Measurements from ENCODE around the gene IGFN1. TPM values are rescaled to one million over a fixed set of nuclear protein-coding genes. Genes with fewer than 3 reads are reported as not detected.

The IGFN1 gene
- total and polyA plus RNA-seq, 10 of the 15 experiments (the other 5 are each of a cell fraction or from before 2014, with no cell fraction given): not detected

DNA sequence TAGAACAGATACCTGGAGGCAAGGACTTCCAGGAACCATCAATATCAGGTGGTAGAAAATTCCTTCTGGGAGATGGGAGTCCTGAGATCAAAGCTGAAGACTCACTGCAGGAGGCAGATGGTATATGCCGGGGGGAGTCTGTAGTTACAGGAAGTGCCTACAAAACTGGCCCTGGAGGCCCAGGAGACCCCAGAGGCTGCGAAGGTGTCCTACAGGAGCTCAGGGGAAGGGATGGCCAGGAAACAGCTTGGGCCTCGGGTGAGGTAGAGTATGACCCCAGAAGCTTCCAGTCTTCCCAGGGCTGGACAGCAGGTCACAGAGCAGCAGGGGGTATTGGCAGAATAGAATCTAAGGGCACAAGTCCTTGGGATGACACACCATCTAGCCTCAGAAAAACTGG, 16.4 kb downstream of the IGFN1 start (continued):
- TF ChIP-seq, protein P1, sequence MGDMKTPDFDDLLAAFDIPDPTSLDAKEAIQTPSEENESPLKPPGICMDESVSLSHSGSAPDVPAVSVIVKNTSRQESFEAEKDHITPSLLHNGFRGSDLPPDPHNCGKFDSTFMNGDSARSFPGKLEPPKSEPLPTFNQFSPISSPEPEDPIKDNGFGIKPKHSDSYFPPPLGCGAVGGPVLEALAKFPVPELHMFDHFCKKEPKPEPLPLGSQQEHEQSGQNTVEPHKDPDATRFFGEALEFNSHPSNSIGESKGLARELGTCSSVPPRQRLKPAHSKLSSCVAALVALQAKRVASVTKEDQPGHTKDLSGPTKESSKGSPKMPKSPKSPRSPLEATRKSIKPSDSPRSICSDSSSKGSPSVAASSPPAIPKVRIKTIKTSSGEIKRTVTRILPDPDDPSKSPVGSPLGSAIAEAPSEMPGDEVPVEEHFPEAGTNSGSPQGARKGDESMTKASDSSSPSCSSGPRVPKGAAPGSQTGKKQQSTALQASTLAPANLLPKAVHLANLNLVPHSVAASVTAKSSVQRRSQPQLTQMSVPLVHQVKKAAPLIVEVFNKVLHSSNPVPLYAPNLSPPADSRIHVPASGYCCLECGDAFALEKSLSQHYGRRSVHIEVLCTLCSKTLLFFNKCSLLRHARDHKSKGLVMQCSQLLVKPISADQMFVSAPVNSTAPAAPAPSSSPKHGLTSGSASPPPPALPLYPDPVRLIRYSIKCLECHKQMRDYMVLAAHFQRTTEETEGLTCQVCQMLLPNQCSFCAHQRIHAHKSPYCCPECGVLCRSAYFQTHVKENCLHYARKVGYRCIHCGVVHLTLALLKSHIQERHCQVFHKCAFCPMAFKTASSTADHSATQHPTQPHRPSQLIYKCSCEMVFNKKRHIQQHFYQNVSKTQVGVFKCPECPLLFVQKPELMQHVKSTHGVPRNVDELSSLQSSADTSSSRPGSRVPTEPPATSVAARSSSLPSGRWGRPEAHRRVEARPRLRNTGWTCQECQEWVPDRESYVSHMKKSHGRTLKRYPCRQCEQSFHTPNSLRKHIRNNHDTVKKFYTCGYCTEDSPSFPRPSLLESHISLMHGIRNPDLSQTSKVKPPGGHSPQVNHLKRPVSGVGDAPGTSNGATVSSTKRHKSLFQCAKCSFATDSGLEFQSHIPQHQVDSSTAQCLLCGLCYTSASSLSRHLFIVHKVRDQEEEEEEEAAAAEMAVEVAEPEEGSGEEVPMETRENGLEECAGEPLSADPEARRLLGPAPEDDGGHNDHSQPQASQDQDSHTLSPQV (IDR thresholded peaks at IDR 0.05): no peak
- no peak for TF ChIP-seq ZBED1 (IDR thresholded peaks at IDR 0.05; ENCODE audit: borderline replicate concordance)

DNA sequence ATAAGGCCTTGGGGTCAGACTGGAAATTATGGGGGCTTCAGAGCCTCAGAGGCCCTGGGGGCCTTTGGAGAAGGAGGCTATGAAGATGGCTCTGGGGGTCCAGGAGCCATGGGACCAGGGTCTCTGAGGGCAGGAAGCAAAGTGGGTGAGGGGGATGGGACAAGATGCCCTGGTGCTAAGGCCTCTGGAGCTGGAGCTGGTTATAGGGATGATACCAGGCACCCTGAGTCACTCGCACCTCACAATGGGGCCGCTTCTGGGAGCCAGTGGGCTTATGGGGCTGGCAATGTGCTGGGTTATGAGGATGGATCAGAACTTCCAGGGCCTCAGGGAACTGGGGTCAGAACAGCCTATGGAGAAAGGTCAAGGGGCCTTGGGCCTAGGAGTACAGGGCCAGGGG, 17.6 kb downstream of the IGFN1 start:
- BruUV-seq (replicated peaks): no TSS peak
- in situ Hi-C loops (cut with MboI): no loop called here
- POLR2A ChIA-PET: no interaction called here
- 55% methylated on average over 2 of the region's 2 CpGs for WGBS (ENCODE audit: insufficient coverage, insufficient replicate concordance, low lambda C conversion rate, missing lambda C conversion rate)
- no peak overlapping the region for H3K4me2 ChIP-seq (ENCODE audit: control insufficient read depth, insufficient read depth)
- SMC1A ChIA-PET (ENCODE audit: uncharacterized antibody, unreplicated experiment): no interaction called here
- CTCF ChIA-PET: no interaction called here
- H3K36me3 ChIP-seq (ENCODE audit: control insufficient read depth in 2 of 2, insufficient read depth in 2 of 2, low read length in 1 of 2): no peaks in the 10 kb centered on the region
- ATAC-seq (no peak), FAIRE-seq (no peak), DNase-seq (ENCODE audit: low read depth, low spot score) (no peak)
- H3K79me2 ChIP-seq (ENCODE audit: control insufficient read depth, insufficient read depth, low read length): no peaks in the 10 kb centered on the region
- H3K9ac ChIP-seq (ENCODE audit: control insufficient read depth, insufficient read depth, low read length): no peak overlapping the region
- no peaks in the 10 kb centered on the region for H3K9me3 ChIP-seq (replicated peaks; ENCODE audit: control insufficient read depth, insufficient read depth, low read length)
- H3K27ac ChIP-seq (ENCODE audit: control insufficient read depth, insufficient read depth): no peak overlapping the region
- peaks cover 2 to 6% of the 10 kb centered on the region in 2 experiments; a peak in 3 of 4 replicates for H3K27me3 ChIP-seq (replicated peaks in 1 of 2; ENCODE audit: control insufficient read depth in 2 of 2, insufficient read depth in 2 of 2, low read length in 1 of 2)
- RAD21 ChIA-PET (ENCODE audit: unreplicated experiment): no interaction called here
- no peaks in the 10 kb centered on the region for H4K20me1 ChIP-seq (ENCODE audit: control insufficient read depth, insufficient read depth)
- intact Hi-C loops (cut with micrococcal nuclease; ENCODE audit: unreplicated experiment): no loop called here
- TF ChIP-seq POLR2AphosphoS2 (IDR thresholded peaks at IDR 0.05; ENCODE audit: low read depth, low read length) (no peak), CBX5 (IDR thresholded peaks at IDR 0.05; ENCODE audit: low read depth) (no peak), CHD4 (IDR thresholded peaks at IDR 0.05) (no peak), PAX5 (IDR thresholded peaks at IDR 0.05; ENCODE audit: borderline replicate concordance, low read depth, low read length) (no peak)
- TF ChIP-seq, protein P2, sequence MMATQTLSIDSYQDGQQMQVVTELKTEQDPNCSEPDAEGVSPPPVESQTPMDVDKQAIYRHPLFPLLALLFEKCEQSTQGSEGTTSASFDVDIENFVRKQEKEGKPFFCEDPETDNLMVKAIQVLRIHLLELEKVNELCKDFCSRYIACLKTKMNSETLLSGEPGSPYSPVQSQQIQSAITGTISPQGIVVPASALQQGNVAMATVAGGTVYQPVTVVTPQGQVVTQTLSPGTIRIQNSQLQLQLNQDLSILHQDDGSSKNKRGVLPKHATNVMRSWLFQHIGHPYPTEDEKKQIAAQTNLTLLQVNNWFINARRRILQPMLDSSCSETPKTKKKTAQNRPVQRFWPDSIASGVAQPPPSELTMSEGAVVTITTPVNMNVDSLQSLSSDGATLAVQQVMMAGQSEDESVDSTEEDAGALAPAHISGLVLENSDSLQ (IDR thresholded peaks at IDR 0.05): no peak
- TF ChIP-seq, protein P3, sequence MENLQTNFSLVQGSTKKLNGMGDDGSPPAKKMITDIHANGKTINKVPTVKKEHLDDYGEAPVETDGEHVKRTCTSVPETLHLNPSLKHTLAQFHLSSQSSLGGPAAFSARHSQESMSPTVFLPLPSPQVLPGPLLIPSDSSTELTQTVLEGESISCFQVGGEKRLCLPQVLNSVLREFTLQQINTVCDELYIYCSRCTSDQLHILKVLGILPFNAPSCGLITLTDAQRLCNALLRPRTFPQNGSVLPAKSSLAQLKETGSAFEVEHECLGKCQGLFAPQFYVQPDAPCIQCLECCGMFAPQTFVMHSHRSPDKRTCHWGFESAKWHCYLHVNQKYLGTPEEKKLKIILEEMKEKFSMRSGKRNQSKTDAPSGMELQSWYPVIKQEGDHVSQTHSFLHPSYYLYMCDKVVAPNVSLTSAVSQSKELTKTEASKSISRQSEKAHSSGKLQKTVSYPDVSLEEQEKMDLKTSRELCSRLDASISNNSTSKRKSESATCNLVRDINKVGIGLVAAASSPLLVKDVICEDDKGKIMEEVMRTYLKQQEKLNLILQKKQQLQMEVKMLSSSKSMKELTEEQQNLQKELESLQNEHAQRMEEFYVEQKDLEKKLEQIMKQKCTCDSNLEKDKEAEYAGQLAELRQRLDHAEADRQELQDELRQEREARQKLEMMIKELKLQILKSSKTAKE (IDR thresholded peaks at IDR 0.05; ENCODE audit: low read depth, poor library complexity, severe bottlenecking): no peak
- TF ChIP-seq, protein P4, sequence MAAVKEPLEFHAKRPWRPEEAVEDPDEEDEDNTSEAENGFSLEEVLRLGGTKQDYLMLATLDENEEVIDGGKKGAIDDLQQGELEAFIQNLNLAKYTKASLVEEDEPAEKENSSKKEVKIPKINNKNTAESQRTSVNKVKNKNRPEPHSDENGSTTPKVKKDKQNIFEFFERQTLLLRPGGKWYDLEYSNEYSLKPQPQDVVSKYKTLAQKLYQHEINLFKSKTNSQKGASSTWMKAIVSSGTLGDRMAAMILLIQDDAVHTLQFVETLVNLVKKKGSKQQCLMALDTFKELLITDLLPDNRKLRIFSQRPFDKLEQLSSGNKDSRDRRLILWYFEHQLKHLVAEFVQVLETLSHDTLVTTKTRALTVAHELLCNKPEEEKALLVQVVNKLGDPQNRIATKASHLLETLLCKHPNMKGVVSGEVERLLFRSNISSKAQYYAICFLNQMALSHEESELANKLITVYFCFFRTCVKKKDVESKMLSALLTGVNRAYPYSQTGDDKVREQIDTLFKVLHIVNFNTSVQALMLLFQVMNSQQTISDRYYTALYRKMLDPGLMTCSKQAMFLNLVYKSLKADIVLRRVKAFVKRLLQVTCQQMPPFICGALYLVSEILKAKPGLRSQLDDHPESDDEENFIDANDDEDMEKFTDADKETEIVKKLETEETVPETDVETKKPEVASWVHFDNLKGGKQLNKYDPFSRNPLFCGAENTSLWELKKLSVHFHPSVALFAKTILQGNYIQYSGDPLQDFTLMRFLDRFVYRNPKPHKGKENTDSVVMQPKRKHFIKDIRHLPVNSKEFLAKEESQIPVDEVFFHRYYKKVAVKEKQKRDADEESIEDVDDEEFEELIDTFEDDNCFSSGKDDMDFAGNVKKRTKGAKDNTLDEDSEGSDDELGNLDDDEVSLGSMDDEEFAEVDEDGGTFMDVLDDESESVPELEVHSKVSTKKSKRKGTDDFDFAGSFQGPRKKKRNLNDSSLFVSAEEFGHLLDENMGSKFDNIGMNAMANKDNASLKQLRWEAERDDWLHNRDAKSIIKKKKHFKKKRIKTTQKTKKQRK (IDR thresholded peaks at IDR 0.05; ENCODE audit: low read depth, low read length): no peak
- no peak overlapping the region for H2AFZ ChIP-seq (ENCODE audit: control insufficient read depth, low read depth, low read length)
- H3K4me3 ChIP-seq: no peak overlapping the region
- no peaks in the 10 kb centered on the region for H3K4me1 ChIP-seq (ENCODE audit: control insufficient read depth, insufficient read depth, low read length)

All from GM12878 (cell line).